NCI-H69 (cell line): ENCODE measurements around the gene FXYD6.
A peak's percentile ranks its signal among the peaks of the same experiment; 100 is the strongest.
"Not testable (repeated sequence)": the region's sequence is repeated elsewhere in the genome, so short reads cannot be mapped to it uniquely, and the experiment has no call there.

Experiments
- DNase-seq: peaks from one replicate; lab custom pipeline; 2025; lab: John Stamatoyannopoulos, UW

FXYD6 gene

GRCh38 chr11:117869604-117870003, 6.9 kb downstream of the FXYD6 start:
- DNase-seq, result no peak

GRCh38 chr11:117868815-117869561, 7.5 kb downstream of the FXYD6 start:
- DNase-seq, result peak; percentile 92

- DNase-seq, result no peak
Measured at GRCh38 chr11:117868088-117868487, 8.4 kb downstream of the FXYD6 start.

- peak; percentile 24 for DNase-seq
Measured at GRCh38 chr11:117866526-117866925, 9.9 kb downstream of the FXYD6 start.

- DNase-seq, result not testable (repeated sequence)
Measured at GRCh38 chr11:117865546-117865945, 10.9 kb downstream of the FXYD6 start.

GRCh38 chr11:117863383-117863782, 13.1 kb downstream of the FXYD6 start:
- no peak for DNase-seq

- no peak for DNase-seq
Measured at GRCh38 chr11:117862753-117863152, 13.7 kb downstream of the FXYD6 start.

- DNase-seq, result peak; percentile 28
Measured at GRCh38 chr11:117862019-117862725, 14.3 kb downstream of the FXYD6 start.

- peak; percentile 98 for DNase-seq
Measured at GRCh38 chr11:117861151-117862018, 15.1 kb downstream of the FXYD6 start.

GRCh38 chr11:117860139-117860538, 16.3 kb downstream of the FXYD6 start:
- DNase-seq, result no peak

- peak; percentile 20 for DNase-seq
Measured at GRCh38 chr11:117859488-117860112, 16.9 kb downstream of the FXYD6 start.

- DNase-seq, result no peak
Measured at GRCh38 chr11:117859061-117859460, 17.4 kb downstream of the FXYD6 start.

- DNase-seq, result no peak
Measured at GRCh38 chr11:117857734-117858414, 18.6 kb downstream of the FXYD6 start.

GRCh38 chr11:117855912-117856651, 20.4 kb downstream of the FXYD6 start:
- peak; percentile 85 for DNase-seq

GRCh38 chr11:117855186-117855845, 21.1 kb downstream of the FXYD6 start:
- DNase-seq, result no peak

- DNase-seq, result no peak
Measured at GRCh38 chr11:117852309-117852708, 24.1 kb downstream of the FXYD6 start.

GRCh38 chr11:117851852-117852251, 24.6 kb downstream of the FXYD6 start:
- DNase-seq, result no peak

GRCh38 chr11:117851106-117851505, 25.4 kb downstream of the FXYD6 start:
- DNase-seq, result peak; percentile 23

- no peak for DNase-seq
Measured at GRCh38 chr11:117849781-117850414, 26.6 kb downstream of the FXYD6 start.
